ENCODE measurements around the gene TNP2.

The TNP2 gene

DNA sequence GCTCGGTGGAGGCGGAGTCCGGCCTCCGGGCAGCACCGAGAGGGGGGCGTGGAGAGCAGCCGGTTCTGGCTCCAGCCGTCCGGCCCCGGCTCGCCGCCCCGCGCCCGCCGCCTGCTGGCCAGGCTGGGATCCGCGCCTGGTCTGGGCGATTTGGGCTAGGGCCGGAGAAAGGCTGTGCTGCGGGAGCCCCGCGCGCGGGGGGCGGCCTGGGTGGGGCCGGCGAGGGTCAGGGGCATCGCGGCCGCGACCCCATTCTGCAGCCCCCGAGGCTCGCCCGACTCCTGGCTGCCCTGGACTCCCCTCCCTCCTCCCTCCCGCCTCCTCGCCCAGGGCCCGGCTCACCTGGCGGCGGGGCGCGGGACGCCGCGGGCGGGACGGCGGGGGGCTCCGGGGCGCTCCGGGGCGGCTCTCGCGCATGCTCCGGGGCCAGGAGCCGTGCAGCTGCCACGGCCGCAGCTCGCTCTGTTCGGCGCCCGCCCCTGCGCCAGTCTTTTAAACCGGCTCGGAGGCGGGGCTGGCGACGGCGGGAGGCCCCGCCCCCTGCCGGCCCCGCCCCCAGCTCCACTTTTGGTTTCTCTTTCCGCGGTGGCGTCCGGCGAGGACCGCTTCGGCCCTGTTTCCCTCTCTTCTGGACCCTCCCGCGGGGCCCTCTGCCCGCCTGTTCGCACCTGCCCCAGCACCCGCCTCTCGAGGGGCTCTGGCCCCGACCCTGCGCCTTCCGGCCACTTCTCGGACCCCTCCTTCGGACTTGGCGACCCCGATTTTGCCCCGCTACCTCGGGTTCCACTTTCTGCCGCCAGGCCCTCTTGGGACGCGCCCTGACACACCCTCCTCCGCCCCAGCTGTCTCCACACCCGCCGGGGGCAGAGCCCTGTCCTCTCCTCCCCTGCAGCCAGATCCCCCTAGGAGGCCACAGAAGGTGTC lies 13.1 kb downstream of the TNP2 start, which contains the start of gene SOCS1:
TSS of gene SOCS1 (minus strand) at position 468 of the 924 bp plus-strand sequence. CDS start 726 bp downstream, outside the sequence.
- DNase-seq, result peak; percentile 29

DNA sequence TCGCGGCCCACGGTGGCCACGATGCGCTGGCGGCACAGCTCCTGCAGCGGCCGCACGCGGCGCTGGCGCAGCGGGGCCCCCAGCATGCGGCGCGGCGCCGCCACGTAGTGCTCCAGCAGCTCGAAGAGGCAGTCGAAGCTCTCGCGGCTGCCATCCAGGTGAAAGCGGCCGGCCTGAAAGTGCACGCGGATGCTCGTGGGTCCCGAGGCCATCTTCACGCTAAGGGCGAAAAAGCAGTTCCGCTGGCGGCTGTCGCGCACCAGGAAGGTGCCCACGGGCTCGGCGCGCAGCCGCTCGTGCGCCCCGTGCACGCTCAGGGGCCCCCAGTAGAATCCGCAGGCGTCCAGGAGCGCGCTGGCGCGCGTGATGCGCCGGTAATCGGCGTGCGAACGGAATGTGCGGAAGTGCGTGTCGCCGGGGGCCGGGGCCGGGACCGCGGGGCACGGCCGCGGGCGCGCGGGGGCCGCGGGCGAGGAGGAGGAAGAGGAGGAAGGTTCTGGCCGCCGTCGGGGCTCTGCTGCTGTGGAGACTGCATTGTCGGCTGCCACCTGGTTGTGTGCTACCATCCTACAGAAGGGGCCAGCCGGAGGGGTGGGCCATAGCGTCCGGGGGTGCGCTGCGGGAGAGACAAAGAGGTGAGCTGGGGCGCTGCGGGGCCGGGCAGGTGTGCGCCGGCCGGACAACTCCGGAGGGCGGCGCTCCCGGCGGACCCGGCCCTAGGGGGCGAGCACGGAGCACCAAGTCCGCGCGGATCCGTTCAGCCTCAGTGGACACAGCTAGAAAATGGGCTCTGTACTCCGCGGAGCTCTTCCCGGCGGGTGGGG lies 14.0 kb downstream of the TNP2 start:
- no peak for DNase-seq

GRCh38 chr16:11253995-11254912 lies 14.9 kb downstream of the TNP2 start:
- DNase-seq, result no peak

GRCh38 chr16:11253009-11253994 lies 15.8 kb downstream of the TNP2 start:
- no peak for DNase-seq

- no peak for DNase-seq
Measured at GRCh38 chr16:11252482-11252931, 16.6 kb downstream of the TNP2 start.

- no peak for DNase-seq
Measured at GRCh38 chr16:11251525-11252481, 17.3 kb downstream of the TNP2 start.

GRCh38 chr16:11250786-11251524 lies 18.2 kb downstream of the TNP2 start:
- no peak for DNase-seq

- no peak for DNase-seq
Measured at GRCh38 chr16:11250091-11250785, 18.9 kb downstream of the TNP2 start.

DNA sequence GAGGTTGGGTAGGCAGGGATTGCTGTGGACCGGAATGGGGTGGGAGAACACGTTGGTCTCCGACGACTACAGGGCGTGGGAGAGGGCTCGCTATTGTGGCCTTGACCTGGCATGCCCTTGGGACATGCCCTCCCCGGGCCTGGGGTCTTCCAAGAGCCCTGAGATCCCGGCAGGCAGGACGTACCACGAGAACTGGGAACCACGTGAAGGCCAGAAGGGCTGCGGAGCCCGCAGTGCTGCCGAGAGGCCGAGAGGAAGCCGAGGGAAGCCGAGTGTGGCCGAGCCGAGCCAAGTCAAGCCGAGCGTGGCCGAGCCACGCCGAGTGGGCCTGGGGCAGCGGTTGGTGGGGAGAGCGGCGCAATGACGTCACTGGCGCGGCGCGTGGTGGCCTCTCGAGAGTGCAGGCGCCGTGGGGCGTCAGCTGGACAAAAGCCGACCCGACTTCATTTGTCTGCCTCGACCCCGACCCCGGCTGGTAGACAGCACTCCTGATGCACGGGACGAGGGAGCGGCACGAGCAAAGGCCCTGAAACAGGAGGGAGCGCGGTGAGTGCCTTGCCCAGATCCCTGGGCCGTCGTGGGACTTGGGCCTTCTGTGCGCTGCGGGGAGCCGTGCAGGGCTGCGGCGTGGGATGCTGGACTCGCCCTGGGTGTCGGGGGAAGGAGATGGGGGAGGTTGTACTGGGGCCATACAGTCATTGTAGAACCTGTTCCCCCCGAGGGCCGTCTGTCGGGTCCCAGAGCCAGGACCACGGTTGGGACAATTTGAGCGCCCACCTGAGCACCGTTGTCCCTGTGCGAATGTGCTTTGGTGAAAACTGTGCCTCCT lies 19.7 kb downstream of the TNP2 start:
- no peak for DNase-seq

GRCh38 chr16:11248133-11248532 lies 21.0 kb downstream of the TNP2 start:
- DNase-seq, result no peak

DNA sequence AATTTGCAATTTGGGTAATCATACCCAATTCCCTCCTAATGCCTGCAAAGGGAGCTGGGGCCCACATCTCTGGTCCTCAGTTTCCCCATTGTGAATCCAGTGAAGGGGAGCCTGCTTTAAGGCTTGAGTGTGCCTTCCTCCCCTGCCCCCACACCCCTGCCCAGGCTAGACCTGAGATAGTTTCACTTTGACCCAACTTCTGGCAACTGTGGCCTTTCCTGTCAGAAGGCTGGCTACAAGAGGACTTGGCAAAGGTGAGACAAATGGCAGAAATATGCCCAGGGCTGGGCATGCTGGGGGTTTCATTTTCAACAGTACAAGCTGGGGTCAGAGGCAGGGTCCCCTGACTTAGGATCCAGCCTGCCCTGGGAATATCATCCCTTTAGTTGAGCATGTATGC lies 23.1 kb downstream of the TNP2 start:
- DNase-seq, result no peak

GRCh38 chr16:11245222-11245737 lies 23.8 kb downstream of the TNP2 start:
- no peak for DNase-seq

DNA sequence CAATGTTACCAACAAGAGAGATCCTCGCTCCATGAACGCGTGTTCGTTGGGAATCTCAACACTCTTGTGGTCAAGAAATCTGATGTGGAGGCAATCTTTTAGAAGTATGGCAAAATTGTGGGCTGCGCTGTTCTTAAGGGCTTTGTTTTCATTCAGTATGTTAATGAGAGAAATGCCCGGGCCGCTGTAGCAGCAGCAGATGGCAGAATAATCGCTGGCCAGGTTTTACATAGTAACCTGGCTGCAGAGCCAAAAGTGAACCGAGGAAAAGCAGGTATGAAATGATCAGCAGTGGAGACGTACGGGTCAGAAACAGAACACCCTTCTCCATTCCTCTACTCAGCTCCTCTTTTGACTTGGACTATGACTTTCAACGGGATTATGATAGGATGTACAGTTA lies 26.5 kb downstream of the TNP2 start:
- no peak for DNase-seq

- DNase-seq, result no peak
Measured at GRCh38 chr16:11241480-11242204, 27.5 kb downstream of the TNP2 start.

DNA sequence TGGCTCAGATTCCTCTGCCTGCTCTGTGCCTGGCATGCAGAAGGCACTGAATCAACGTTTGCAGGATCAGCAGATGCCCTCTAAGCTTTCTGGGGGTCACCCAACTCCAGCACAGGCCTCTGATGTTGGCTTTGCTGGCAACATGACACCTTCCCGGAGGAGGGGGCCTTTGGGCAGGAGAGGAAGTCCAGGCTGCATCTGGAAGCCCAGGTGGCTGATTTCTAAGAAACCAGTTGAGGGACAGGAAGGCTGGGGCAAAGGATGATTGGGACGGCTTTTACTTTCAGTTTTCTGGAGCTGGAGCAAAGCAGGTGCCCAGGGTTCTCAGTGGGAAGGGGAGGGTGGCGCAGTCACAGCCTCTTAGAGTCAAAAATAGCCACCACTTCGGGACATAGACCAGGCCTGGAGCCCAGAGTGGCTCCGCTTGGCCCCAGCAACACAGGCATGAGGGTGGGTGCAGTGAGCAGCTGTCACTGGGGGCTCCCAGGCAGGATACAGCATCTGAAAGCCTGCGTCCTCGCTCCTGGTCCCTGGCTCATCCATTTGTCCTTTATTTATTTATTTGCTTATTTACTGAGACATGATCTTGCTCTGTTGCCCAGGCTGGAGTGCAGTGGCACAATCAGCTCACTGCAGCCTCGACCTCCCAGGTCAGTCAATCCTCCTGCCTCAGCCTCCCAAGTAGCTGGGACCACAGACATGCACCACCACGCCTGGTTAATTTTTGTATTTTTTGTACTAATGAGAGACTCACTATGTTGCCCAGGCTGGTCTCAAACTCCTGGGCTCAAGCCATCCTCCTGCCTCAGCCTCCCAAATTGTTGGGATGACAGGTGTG lies 28.3 kb downstream of the TNP2 start:
- no peak for DNase-seq
